Measurements from ENCODE around the gene PTPRC.

PTPRC gene

DNA sequence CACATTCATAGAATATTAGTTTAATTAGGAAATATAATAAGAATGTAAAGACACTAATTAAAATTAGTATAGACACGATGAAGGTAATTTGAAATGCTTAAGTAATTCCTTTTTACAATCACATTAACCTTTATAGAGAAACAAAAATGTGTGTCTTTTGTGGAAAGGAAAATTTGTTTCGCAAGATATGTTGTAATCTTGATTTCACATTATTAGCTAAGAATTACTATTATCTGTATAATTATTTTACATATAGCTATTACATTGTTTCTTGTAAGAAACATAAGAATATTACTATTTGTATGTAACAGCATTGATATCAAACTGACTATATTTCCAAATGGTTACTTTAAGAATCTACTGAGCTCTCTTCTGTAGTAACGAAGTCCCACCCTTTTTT is 111.2 kb downstream of the PTPRC start:
- in situ Hi-C loops (cut with MboI; ENCODE audit: low sequenced_read_pairs, unreplicated experiment), result loop anchor here (25.0 kb wide), 1 partner anchor 712 kb away; no protein-coding TSS in a partner anchor
- TF ChIP-seq, protein P1, sequence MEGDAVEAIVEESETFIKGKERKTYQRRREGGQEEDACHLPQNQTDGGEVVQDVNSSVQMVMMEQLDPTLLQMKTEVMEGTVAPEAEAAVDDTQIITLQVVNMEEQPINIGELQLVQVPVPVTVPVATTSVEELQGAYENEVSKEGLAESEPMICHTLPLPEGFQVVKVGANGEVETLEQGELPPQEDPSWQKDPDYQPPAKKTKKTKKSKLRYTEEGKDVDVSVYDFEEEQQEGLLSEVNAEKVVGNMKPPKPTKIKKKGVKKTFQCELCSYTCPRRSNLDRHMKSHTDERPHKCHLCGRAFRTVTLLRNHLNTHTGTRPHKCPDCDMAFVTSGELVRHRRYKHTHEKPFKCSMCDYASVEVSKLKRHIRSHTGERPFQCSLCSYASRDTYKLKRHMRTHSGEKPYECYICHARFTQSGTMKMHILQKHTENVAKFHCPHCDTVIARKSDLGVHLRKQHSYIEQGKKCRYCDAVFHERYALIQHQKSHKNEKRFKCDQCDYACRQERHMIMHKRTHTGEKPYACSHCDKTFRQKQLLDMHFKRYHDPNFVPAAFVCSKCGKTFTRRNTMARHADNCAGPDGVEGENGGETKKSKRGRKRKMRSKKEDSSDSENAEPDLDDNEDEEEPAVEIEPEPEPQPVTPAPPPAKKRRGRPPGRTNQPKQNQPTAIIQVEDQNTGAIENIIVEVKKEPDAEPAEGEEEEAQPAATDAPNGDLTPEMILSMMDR (IDR thresholded peaks at IDR 0.05; ENCODE audit: borderline replicate concordance, control extremely low read depth, extremely low read depth, insufficient read depth, missing control alignments), result no peak
- no peak for DNase-seq (ENCODE audit: low spot score)

DNA sequence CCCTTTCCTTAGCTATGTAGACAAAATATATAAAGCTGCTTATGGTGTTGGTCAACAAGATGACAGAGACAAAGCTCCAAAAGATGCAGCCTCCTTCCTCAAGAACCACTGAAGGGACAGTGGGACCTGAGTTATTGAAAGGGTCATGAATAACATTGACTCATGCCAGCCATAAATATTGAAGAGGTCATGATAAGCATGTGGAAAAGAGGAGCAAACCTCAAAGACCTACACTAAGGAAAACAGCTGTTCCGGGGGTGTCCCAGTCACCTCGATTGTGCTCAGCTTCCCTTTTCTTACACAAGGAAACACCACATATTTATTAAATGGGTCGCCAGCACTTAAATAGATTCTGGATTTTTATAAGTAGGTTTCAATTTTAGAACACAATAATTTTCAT is 112.9 kb downstream of the PTPRC start:
- DNase-seq (ENCODE audit: low spot score), result no peak
- TF ChIP-seq, protein P1 (IDR thresholded peaks at IDR 0.05; ENCODE audit: borderline replicate concordance, control extremely low read depth, extremely low read depth, insufficient read depth, missing control alignments), result no peak
- in situ Hi-C loops (cut with MboI; ENCODE audit: low sequenced_read_pairs, unreplicated experiment), result loop anchor here (25.0 kb wide), 1 partner anchor 711 kb away; no protein-coding TSS in a partner anchor

DNA sequence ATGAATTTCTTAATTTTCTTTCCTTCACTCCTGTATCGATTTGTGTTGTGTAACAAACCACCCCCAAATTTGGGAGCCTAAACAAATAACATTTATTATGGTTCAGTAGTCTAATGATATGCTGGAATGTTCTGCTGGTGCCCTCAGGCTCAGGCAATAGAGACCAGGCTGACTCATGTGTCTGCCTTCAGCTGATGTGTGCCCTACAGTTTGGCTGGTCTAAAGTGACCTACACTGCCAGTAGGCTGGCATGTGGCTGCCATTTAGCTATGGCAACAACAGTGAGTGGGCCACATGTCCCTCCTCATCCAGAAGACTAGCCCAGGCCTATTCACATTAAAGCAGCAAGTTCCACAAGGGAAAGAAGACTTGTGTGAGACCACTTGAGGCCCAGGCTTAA is 115.8 kb downstream of the PTPRC start:
- TF ChIP-seq, protein P1 (IDR thresholded peaks at IDR 0.05; ENCODE audit: borderline replicate concordance, control extremely low read depth, extremely low read depth, insufficient read depth, missing control alignments), result no peak
- no peak for DNase-seq (ENCODE audit: low spot score)
- in situ Hi-C loops (cut with MboI; ENCODE audit: low sequenced_read_pairs, unreplicated experiment), result loop anchor here (25.0 kb wide), 1 partner anchor 708 kb away; no protein-coding TSS in a partner anchor

DNA sequence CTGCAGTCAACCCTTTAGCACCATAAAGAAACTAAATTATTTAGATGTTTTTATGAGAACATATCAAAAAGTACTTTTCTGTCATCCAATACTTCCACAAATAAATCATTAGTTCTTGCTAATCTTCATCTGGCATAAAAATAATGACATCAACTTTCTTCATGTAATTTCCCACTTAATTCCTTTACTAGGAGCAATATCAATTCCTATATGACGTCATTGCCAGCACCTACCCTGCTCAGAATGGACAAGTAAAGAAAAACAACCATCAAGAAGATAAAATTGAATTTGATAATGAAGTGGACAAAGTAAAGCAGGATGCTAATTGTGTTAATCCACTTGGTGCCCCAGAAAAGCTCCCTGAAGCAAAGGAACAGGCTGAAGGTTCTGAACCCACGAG is 116.9 kb downstream of the PTPRC start:
- no peak for DNase-seq (ENCODE audit: low spot score)
- in situ Hi-C loops (cut with MboI; ENCODE audit: low sequenced_read_pairs, unreplicated experiment), result loop anchor here (25.0 kb wide), 1 partner anchor 707 kb away; no protein-coding TSS in a partner anchor
- TF ChIP-seq, protein P1 (IDR thresholded peaks at IDR 0.05; ENCODE audit: borderline replicate concordance, control extremely low read depth, extremely low read depth, insufficient read depth, missing control alignments), result no peak

DNA sequence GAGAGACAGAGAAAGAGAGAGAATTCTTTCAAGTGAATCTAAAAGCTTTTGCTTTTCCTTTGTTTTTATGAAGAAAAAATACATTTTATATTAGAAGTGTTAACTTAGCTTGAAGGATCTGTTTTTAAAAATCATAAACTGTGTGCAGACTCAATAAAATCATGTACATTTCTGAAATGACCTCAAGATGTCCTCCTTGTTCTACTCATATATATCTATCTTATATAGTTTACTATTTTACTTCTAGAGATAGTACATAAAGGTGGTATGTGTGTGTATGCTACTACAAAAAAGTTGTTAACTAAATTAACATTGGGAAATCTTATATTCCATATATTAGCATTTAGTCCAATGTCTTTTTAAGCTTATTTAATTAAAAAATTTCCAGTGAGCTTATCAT is 117.6 kb downstream of the PTPRC start:
- DNase-seq (ENCODE audit: low spot score), result no peak
- in situ Hi-C loops (cut with MboI; ENCODE audit: low sequenced_read_pairs, unreplicated experiment), result loop anchor here (25.0 kb wide), 1 partner anchor 706 kb away; no protein-coding TSS in a partner anchor
- TF ChIP-seq, protein P1 (IDR thresholded peaks at IDR 0.05; ENCODE audit: borderline replicate concordance, control extremely low read depth, extremely low read depth, insufficient read depth, missing control alignments), result no peak

DNA sequence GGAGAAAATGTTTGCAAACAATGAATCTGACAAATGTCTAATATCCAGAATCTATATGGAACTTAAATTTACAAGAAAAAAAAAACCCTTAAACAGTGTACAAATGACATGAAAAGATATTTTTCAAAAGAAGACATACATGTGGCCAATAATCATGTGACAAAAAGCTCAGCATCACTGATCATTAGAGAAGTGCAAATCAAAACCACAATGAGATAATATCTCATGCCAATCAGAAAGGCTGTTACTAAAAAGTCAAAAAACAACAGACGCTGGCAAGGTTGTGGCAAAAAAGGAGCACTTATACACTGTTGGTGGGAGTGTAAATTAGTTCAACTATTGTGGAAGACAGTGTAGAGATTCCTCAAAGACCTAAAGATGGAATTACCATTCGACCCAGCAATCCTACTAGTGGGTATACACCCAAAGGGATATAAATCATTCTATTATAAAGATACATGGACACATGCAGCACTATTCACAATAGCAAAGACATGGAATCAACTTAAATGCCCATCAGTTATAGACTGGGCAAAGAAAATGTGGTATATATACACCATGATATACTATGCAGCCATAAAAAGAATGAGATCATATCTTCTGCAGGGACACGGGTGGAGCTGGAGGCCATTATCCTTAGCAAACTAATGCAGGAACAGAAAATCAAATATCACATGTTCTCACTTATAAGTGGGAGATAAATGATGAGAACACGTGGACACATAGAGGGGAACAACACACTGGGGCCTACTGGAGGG is 123.2 kb downstream of the PTPRC start:
- in situ Hi-C loops (cut with MboI; ENCODE audit: low sequenced_read_pairs, unreplicated experiment), result loop anchor here (25.0 kb wide), 1 partner anchor 700 kb away; no protein-coding TSS in a partner anchor
- TF ChIP-seq, protein P1 (IDR thresholded peaks at IDR 0.05; ENCODE audit: borderline replicate concordance, control extremely low read depth, extremely low read depth, insufficient read depth, missing control alignments), result no peak
- DNase-seq (ENCODE audit: low spot score), result no peak
